Activated T-helper 1 cell treated with anti-CD3 and anti-CD28 coated beads, Interleukin-12 subunit alpha, Interleukin-12 subunit beta, Interleukin-2, Interleukin-4 antibody, amounts not matched to agents 30 ng/mL and 10 ng/mL and 1 ng/mL, durations not matched to agents 14 hours and 24 hours and 36 hours (primary cell): ENCODE results near the gene ITGB5. TPM values are rescaled to one million over a fixed set of nuclear protein-coding genes. Genes with fewer than 3 reads are reported as not detected.

Experiments used
- DNase-seq: peaks from one replicate; pipeline ENCODE4 v3.0.0; 2021; ENCODE audit warnings: low spot score
- H3K27ac Mint-ChIP-seq: one replicate; pipeline ENCODE4 v1.8.0; 2021; ENCODE audit warnings: mild to moderate bottlenecking, mixed read lengths
- H3K27me3 Mint-ChIP-seq: one replicate; pipeline ENCODE4 v1.8.0; 2022; ENCODE audit warnings: mild to moderate bottlenecking, moderate library complexity, mixed read lengths; ENCODE audit not compliant: insufficient read depth
- H3K36me3 Mint-ChIP-seq: one replicate; pipeline ENCODE4 v1.8.0; 2021; ENCODE audit warnings: low read depth, mixed read lengths
- H3K4me1 Mint-ChIP-seq: one replicate; pipeline ENCODE4 v1.8.0; 2021; ENCODE audit warnings: low read depth, mixed read lengths
- H3K4me3 Mint-ChIP-seq: one replicate; pipeline ENCODE4 v1.8.0; 2021; ENCODE audit warnings: mild to moderate bottlenecking, moderate library complexity, mixed read lengths
- H3K9me3 Mint-ChIP-seq: one replicate; pipeline ENCODE4 v1.8.0; 2021; ENCODE audit warnings: mixed read lengths
- intact Hi-C: fragments of 100-400 bp; cut with micrococcal nuclease; formaldehyde crosslinking; loops from one replicate; pipeline ENCODE4 v1.15.1; 2024
- total RNA-seq: library from RNA; stranded (reverse); gene quantifications from 2 replicates; pipeline ENCODE4 v1.2.3, GENCODE V29; 2022

Gene ITGB5
- 2.2 and 3.1 TPM in 2 replicates for total RNA-seq

GRCh38 chr3:124887177-124887931 lies at the start of gene ITGB5:
Gene ITGB5 (minus strand): TSS chr3:124887365. CDS start chr3:124887000, 365 bp downstream.
- no peaks in the 10 kb centered on the region for H3K9me3 Mint-ChIP-seq
- peaks cover 65% of the 10 kb centered on the region for H3K27me3 Mint-ChIP-seq
- intact Hi-C loops: loop anchor here (2.0 kb wide), 1 partner anchor 53 kb away; no protein-coding TSS in a partner anchor
- no peaks in the 10 kb centered on the region for H3K4me1 Mint-ChIP-seq
- H3K27ac Mint-ChIP-seq: no peak within 1 kb of the TSS
- peak; percentile 3 for DNase-seq
- H3K36me3 Mint-ChIP-seq: no peaks in the 10 kb centered on the region
- H3K4me3 Mint-ChIP-seq: peak within 1 kb of the TSS; percentile 63

- Mint-ChIP-seq H3K4me3 (no peak overlapping the region), H3K27ac (no peak overlapping the region), H3K9me3 (no peaks in the 10 kb centered on the region), H3K4me1 (no peaks in the 10 kb centered on the region), H3K36me3 (no peaks in the 10 kb centered on the region), H3K27me3 (peaks cover 33% of the 10 kb centered on the region)
- DNase-seq: no peak
- intact Hi-C loops: no loop called here
Observed at GRCh38 chr3:124935794-124936542, 48.8 kb upstream of the ITGB5 start.

- H3K9me3 Mint-ChIP-seq: no peaks in the 10 kb centered on the region
- no peak for DNase-seq
- H3K4me3 Mint-ChIP-seq: no peak overlapping the region
- intact Hi-C loops: no loop called here
- no peaks in the 10 kb centered on the region for H3K36me3 Mint-ChIP-seq
- H3K27me3 Mint-ChIP-seq: peaks cover 40% of the 10 kb centered on the region
- H3K4me1 Mint-ChIP-seq: no peaks in the 10 kb centered on the region
- H3K27ac Mint-ChIP-seq: no peak overlapping the region
Observed at GRCh38 chr3:124935264-124935663, 48.1 kb upstream of the ITGB5 start.

DNA sequence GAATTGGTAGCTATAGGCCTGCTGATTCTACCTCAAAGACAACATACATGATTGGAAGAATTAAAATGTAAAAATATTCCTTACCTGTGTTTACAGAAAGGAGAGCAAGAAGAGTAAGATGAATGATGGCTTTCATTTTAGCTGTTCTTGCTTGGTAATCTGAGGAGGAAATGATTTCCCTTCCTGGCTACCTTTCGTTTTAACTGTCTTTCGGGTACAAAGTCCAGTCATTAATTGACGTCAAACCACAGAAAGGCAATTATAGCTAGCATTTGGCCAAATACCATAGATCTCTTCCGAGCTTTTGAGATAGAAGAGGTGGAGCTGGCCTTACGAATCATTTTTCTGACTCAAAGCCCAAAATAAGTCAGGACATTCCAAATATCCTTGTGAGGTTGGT lies 47.4 kb upstream of the ITGB5 start, which contains the start of gene MUC13:
TSS of gene MUC13 (minus strand) at position 175 of the 400 bp plus-strand sequence. CDS start at position 136, 39 bp downstream.
- no peaks in the 10 kb centered on the region for H3K9me3 Mint-ChIP-seq
- peaks cover 40% of the 10 kb centered on the region for H3K27me3 Mint-ChIP-seq
- no peak for DNase-seq
- intact Hi-C loops: no loop called here
- no peak within 1 kb of the TSS for H3K27ac Mint-ChIP-seq
- no peaks in the 10 kb centered on the region for H3K4me1 Mint-ChIP-seq
- no peaks in the 10 kb centered on the region for H3K36me3 Mint-ChIP-seq
- H3K4me3 Mint-ChIP-seq: no peak within 1 kb of the TSS

- Mint-ChIP-seq H3K4me1 (no peaks in the 10 kb centered on the region), H3K9me3 (no peaks in the 10 kb centered on the region), H3K27ac (no peak overlapping the region), H3K36me3 (no peaks in the 10 kb centered on the region), H3K4me3 (no peak overlapping the region), H3K27me3 (peaks cover 45% of the 10 kb centered on the region)
- DNase-seq: peak; percentile 33
- intact Hi-C loops: loop anchor here (1.0 to 5.0 kb wide), 5 partner anchors 167 to 657 kb away; no protein-coding TSS in a partner anchor
Observed at GRCh38 chr3:124928333-124929202, 41.4 kb upstream of the ITGB5 start.

DNA sequence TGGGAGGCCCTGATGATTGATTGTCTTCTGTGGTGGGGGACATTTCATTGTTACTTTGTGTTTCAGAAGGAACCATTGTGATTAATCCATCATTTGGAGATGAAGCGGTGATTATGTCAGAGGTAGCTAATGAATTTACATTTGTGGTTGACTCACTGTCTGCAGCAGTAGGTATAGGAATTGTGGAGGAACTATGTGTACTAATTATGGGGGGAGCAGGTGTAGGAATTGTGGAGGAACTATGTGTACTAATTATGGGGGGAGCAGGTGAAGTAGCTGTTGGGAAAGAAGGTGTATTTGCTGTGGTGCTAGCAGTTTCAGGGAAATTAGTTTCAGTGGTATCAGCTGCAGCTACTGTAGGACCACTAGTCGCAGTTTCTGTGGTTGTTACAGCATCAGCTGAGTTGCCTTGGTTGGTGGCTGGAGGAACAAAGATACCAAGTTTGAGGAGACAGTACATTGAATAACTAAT lies 40.4 kb upstream of the ITGB5 start:
- no peak overlapping the region for H3K27ac Mint-ChIP-seq
- no peaks in the 10 kb centered on the region for H3K9me3 Mint-ChIP-seq
- no peak for DNase-seq
- H3K4me1 Mint-ChIP-seq: no peaks in the 10 kb centered on the region
- peaks cover 53% of the 10 kb centered on the region for H3K27me3 Mint-ChIP-seq
- H3K4me3 Mint-ChIP-seq: no peak overlapping the region
- intact Hi-C loops: loop anchor here (1.0 to 5.0 kb wide), 5 partner anchors 166 to 658 kb away; no protein-coding TSS in a partner anchor
- H3K36me3 Mint-ChIP-seq: no peaks in the 10 kb centered on the region

GRCh38 chr3:124926426-124927101 lies 39.4 kb upstream of the ITGB5 start:
- no peak overlapping the region for H3K4me3 Mint-ChIP-seq
- intact Hi-C loops: loop anchor here (5.0 kb wide), 1 partner anchor 226 kb away; no protein-coding TSS in a partner anchor
- DNase-seq: no peak
- H3K9me3 Mint-ChIP-seq: no peaks in the 10 kb centered on the region
- no peak overlapping the region for H3K27ac Mint-ChIP-seq
- peaks cover 55% of the 10 kb centered on the region for H3K27me3 Mint-ChIP-seq
- H3K36me3 Mint-ChIP-seq: no peaks in the 10 kb centered on the region
- no peaks in the 10 kb centered on the region for H3K4me1 Mint-ChIP-seq

- intact Hi-C loops: loop anchor here (5.0 kb wide), 1 partner anchor 228 kb away; no protein-coding TSS in a partner anchor
- Mint-ChIP-seq H3K4me3 (no peak overlapping the region), H3K4me1 (no peaks in the 10 kb centered on the region), H3K9me3 (no peaks in the 10 kb centered on the region), H3K36me3 (no peaks in the 10 kb centered on the region), H3K27ac (no peak overlapping the region), H3K27me3 (peaks cover 45% of the 10 kb centered on the region)
- no peak for DNase-seq
Observed at GRCh38 chr3:124924741-124925140, 37.6 kb upstream of the ITGB5 start.

DNA sequence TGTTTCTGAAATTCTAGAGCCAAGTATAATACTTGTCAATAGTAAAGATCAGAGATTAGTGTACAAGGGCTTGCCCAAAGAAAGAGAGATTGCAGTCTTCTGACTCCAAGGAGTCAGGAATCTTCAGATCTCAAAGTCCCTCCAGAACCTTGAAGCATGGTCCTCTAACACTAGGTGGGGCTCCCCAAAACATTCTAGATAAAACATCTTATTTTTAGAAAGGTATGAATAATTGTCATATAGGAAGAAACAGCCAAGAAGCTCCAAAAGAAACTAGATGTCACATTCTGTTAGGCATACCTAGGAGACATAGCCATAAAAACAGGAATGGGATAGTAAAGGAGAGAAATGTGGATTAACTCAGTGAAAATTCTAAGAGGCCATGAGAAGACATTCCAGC lies 36.7 kb upstream of the ITGB5 start:
- intact Hi-C loops: no loop called here
- no peaks in the 10 kb centered on the region for H3K9me3 Mint-ChIP-seq
- H3K27ac Mint-ChIP-seq: no peak overlapping the region
- peaks cover 52% of the 10 kb centered on the region for H3K27me3 Mint-ChIP-seq
- H3K4me3 Mint-ChIP-seq: no peak overlapping the region
- no peaks in the 10 kb centered on the region for H3K4me1 Mint-ChIP-seq
- H3K36me3 Mint-ChIP-seq: no peaks in the 10 kb centered on the region
- no peak for DNase-seq

DNA sequence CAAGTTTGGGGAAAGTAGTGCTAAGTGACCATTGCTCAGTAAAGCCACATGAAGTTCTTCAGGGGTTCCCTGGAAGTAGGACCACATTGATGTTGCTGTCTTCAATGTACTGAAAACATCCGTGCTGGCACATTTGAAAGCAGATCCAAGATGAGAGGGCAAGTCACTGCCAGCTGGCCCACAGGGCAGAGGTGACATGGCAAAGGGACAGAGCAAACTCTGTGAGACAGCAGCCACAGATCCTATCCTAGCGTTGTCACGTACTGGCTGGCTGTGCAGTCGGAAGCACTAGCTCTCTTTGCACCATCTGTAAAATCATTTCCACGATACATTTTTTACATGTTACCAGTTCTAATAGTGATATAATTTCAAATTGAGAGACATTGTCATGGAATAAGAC lies 33.6 kb upstream of the ITGB5 start:
- intact Hi-C loops: no loop called here
- no peak for DNase-seq
- H3K4me3 Mint-ChIP-seq: no peak overlapping the region
- no peaks in the 10 kb centered on the region for H3K9me3 Mint-ChIP-seq
- peaks cover 51% of the 10 kb centered on the region for H3K27me3 Mint-ChIP-seq
- H3K27ac Mint-ChIP-seq: no peak overlapping the region
- H3K4me1 Mint-ChIP-seq: no peaks in the 10 kb centered on the region
- no peaks in the 10 kb centered on the region for H3K36me3 Mint-ChIP-seq

DNA sequence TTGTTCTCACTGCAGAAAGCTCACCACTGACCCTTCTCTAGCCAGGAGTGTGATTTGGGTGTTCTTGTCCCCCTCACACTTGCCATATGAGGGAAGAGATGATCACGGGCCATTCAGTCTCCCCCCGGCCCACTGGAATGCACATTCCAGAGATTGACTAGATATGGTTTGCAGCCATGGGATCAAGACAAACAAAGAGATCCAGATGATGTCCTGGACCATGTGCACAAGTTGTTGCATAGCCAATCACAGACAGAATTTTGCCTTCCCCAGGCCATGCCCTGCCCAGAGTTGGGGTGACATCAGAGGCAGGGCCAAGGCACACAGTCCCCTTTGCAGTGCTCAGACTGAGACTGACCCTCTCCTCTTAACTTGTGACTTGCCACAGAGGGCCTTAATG lies 32.6 kb upstream of the ITGB5 start:
- Mint-ChIP-seq H3K27ac (no peak overlapping the region), H3K9me3 (no peaks in the 10 kb centered on the region), H3K4me3 (no peak overlapping the region), H3K27me3 (peaks cover 45% of the 10 kb centered on the region), H3K4me1 (no peaks in the 10 kb centered on the region), H3K36me3 (no peaks in the 10 kb centered on the region)
- intact Hi-C loops: no loop called here
- DNase-seq: no peak

DNA sequence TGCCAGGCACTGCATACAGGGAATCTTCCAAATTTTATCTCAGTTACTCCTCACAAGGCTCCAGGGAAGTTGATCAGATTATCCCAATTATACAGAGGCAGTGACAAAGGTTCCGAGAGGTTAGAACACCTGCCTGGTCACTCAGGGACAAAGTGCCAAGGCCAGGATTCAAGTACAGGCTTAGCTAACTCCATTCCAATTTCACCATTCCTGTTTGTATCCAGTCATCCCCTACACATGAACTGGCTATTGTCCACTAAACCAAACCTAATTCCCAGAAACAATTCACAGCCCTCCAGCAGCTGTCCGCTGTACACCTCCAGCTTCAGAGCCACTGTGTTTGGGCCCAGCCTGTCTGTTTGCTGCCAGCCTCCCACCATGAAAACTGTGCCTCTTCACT lies 31.4 kb upstream of the ITGB5 start:
- H3K4me1 Mint-ChIP-seq: no peaks in the 10 kb centered on the region
- H3K27ac Mint-ChIP-seq: no peak overlapping the region
- H3K4me3 Mint-ChIP-seq: no peak overlapping the region
- peaks cover 36% of the 10 kb centered on the region for H3K27me3 Mint-ChIP-seq
- no peaks in the 10 kb centered on the region for H3K36me3 Mint-ChIP-seq
- H3K9me3 Mint-ChIP-seq: no peaks in the 10 kb centered on the region
- DNase-seq: no peak
- intact Hi-C loops: no loop called here
